ENCODE results near the gene MREG.

The MREG gene

DNA sequence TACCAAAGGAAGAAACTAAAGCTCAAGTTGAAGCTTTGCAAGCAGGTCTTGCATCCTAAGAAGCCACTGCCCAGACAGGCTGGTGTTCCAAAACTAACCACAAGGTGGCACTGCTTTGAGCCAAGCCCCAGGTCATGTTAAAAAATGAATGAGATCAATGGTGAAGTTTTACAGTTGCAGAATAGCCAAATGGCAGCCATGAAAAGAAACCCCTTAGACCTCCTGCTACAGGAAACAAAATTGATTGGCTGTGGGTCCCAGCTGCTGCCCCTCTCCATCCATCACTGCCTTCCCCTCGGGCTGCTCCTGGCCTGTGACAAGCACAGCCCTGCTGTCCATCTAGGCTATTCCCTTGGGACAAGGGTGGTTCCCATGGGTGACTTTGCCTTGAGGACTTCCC lies 20.7 kb upstream of the MREG start:
- in situ Hi-C loops (cut with HindIII; ENCODE audit: low pct_unique_long_range_greater_than_20kb, low sequenced_read_pairs): no loop called here
- no peak for TF ChIP-seq JUND (IDR thresholded peaks at IDR 0.05; ENCODE audit: low read depth)
- peak; percentile 13 to 66 for DNase-seq (ENCODE audit: low read depth in 1 of 2, low spot score in 1 of 2)

GRCh38 chr2:216033403-216033802 lies 20.1 kb upstream of the MREG start:
- in situ Hi-C loops (cut with HindIII; ENCODE audit: low pct_unique_long_range_greater_than_20kb, low sequenced_read_pairs): no loop called here
- no peak for DNase-seq (ENCODE audit: low read depth in 1 of 2, low spot score in 1 of 2)
- TF ChIP-seq JUND (IDR thresholded peaks at IDR 0.05; ENCODE audit: low read depth): no peak

DNA sequence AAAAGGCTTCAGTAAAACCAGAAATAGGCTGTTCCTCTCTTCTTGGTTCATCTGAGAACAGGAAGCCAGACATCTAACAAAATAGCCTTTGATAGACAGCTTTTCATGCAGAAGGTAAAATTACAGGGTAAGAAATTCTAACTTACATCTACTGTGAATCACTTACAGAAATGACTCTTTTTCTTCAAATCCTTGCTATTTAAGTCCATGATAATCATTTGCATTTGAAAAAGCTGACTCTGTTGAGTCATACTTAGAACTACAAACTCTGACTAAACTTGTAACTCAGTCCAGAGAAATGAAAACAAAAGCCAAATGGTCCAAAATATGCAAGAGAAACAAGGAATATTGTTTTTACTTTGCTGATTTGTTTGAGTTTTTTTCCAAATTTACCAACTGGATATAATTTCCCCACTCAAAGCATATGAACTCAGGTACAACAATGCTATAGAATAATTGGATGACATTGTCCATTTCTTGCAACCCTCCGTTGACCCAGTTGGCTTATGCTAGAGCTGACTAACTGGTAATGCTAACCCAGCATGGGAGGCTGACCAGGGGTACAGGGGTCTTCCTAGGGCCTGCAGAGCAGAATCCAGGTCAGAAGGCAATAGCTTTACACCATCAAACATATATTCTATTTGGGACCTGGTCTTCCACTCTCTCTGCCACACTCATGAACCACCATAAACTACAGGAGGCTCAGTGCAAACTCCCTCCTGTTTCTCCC lies 18.8 kb upstream of the MREG start:
- no peak for DNase-seq (ENCODE audit: low read depth in 1 of 2, low spot score in 1 of 2)
- TF ChIP-seq JUND (IDR thresholded peaks at IDR 0.05; ENCODE audit: low read depth): no peak
- in situ Hi-C loops (cut with HindIII; ENCODE audit: low pct_unique_long_range_greater_than_20kb, low sequenced_read_pairs): no loop called here

DNA sequence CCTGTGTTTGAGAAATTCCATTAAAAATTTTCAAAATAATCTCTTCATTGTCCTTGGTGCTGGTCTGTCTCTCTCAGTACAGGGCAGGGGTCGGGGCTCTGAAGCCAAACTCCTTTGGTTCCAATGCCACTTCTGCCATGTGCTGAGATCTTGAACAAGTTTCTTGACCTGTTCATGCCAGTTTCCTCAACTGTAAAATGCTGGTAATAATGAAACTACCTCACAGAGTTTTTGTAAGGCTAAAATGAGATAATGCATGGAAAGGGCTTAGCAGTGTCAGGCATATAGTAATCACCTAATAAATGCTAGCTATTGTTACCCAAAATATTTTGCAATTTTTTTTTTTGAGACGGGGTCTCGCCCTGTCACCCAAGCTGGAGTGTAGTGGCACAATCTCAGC lies 16.9 kb upstream of the MREG start:
- in situ Hi-C loops (cut with HindIII; ENCODE audit: low pct_unique_long_range_greater_than_20kb, low sequenced_read_pairs): no loop called here
- TF ChIP-seq JUND (IDR thresholded peaks at IDR 0.05; ENCODE audit: low read depth): no peak
- no peak for DNase-seq (ENCODE audit: low read depth in 1 of 2, low spot score in 1 of 2)

GRCh38 chr2:216029416-216030129 lies 16.2 kb upstream of the MREG start:
- TF ChIP-seq JUND (IDR thresholded peaks at IDR 0.05; ENCODE audit: low read depth): no peak
- in situ Hi-C loops (cut with HindIII; ENCODE audit: low pct_unique_long_range_greater_than_20kb, low sequenced_read_pairs): no loop called here
- no peak for DNase-seq (ENCODE audit: low read depth in 1 of 2, low spot score in 1 of 2)

GRCh38 chr2:216024779-216025336 lies 11.5 kb upstream of the MREG start:
- no peak for TF ChIP-seq JUND (IDR thresholded peaks at IDR 0.05; ENCODE audit: low read depth)
- DNase-seq (ENCODE audit: low read depth in 1 of 2, low spot score in 1 of 2): no peak
- in situ Hi-C loops (cut with HindIII; ENCODE audit: low pct_unique_long_range_greater_than_20kb, low sequenced_read_pairs): no loop called here

DNA sequence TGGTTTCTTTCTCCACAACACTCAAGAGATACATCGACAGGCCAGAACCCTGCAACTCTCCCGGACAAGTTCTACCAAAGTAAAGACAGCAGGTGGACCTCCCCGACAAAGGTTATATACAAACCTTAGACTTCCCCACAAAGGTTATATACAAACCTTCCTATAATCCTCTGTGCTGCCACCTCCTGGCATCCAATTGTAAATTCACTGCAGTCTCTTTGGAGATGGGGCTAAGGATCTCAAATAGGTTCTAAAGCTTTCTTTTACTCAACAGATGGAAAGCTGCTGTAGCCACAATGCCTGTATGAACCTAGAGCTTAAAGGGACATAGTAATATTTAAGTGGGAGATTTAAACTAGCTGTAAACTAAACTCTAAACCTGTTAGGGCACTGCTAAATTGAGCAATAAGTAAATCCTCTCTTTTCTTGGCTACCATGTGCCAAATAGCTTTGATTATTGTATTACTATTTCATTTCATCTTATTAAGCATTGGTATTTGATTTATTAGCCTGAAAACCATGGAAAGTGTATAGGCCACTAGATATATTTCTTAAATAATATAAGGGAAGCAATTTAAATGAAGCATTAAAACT lies 9.8 kb upstream of the MREG start:
- no peak for TF ChIP-seq JUND (IDR thresholded peaks at IDR 0.05; ENCODE audit: low read depth)
- in situ Hi-C loops (cut with HindIII; ENCODE audit: low pct_unique_long_range_greater_than_20kb, low sequenced_read_pairs): no loop called here
- peak; percentile 30 to 76 for DNase-seq (ENCODE audit: low read depth in 1 of 2, low spot score in 1 of 2)

DNA sequence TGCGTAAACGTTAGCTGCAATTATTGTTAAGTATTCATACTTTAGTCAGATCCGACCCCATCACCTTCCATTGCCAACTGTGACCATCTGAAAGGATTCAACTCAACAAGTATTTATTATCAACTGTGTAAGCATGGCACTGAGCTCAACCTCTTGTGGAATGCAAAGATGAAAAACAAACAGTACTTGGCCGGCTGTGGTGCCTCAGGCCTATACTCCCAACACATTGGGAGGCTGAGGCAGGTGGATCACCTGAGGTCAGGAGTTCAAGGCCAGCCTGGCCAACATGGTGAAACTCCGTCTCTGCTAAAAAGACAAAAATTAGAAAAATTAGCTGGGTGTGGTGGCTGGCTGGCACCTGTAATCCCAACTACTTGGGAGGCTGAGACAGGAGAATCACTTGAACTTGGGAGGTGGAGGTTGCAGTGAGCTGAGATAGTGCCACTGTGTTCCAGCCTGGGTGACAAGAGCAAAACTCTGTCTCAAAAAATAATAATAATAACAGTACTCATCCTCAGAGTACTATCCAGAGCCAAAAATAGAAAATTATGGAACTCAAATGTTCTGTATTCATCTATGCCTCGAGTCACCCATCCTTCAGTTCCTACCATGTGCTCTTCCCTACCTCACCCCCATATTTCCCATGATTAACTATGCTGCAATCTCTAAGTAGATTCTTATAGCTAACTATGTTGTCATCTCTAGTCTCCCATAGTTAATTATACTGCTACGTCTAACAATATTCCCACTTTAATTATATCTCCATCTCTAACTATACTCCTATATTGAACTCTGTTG lies 8.6 kb upstream of the MREG start:
- DNase-seq (ENCODE audit: low read depth in 1 of 2, low spot score in 1 of 2): peak in 1 of 2 experiments; percentile 77
- in situ Hi-C loops (cut with HindIII; ENCODE audit: low pct_unique_long_range_greater_than_20kb, low sequenced_read_pairs): no loop called here
- TF ChIP-seq JUND (IDR thresholded peaks at IDR 0.05; ENCODE audit: low read depth): no peak

GRCh38 chr2:216018709-216019108 lies 5.4 kb upstream of the MREG start:
- no peak for TF ChIP-seq JUND (IDR thresholded peaks at IDR 0.05; ENCODE audit: low read depth)
- in situ Hi-C loops (cut with HindIII; ENCODE audit: low pct_unique_long_range_greater_than_20kb, low sequenced_read_pairs): no loop called here
- no peak for DNase-seq (ENCODE audit: low read depth in 1 of 2, low spot score in 1 of 2)

GRCh38 chr2:216017365-216017764 lies 4.0 kb upstream of the MREG start:
- in situ Hi-C loops (cut with HindIII; ENCODE audit: low pct_unique_long_range_greater_than_20kb, low sequenced_read_pairs): no loop called here
- no peak for TF ChIP-seq JUND (IDR thresholded peaks at IDR 0.05; ENCODE audit: low read depth)
- no peak for DNase-seq (ENCODE audit: low read depth in 1 of 2, low spot score in 1 of 2)

- in situ Hi-C loops (cut with HindIII; ENCODE audit: low pct_unique_long_range_greater_than_20kb, low sequenced_read_pairs): no loop called here
- DNase-seq (ENCODE audit: low read depth in 1 of 2, low spot score in 1 of 2): no peak
- no peak for TF ChIP-seq JUND (IDR thresholded peaks at IDR 0.05; ENCODE audit: low read depth)
These were observed 3.2 kb upstream of the MREG start for GRCh38 chr2:216016581-216016980.

DNA sequence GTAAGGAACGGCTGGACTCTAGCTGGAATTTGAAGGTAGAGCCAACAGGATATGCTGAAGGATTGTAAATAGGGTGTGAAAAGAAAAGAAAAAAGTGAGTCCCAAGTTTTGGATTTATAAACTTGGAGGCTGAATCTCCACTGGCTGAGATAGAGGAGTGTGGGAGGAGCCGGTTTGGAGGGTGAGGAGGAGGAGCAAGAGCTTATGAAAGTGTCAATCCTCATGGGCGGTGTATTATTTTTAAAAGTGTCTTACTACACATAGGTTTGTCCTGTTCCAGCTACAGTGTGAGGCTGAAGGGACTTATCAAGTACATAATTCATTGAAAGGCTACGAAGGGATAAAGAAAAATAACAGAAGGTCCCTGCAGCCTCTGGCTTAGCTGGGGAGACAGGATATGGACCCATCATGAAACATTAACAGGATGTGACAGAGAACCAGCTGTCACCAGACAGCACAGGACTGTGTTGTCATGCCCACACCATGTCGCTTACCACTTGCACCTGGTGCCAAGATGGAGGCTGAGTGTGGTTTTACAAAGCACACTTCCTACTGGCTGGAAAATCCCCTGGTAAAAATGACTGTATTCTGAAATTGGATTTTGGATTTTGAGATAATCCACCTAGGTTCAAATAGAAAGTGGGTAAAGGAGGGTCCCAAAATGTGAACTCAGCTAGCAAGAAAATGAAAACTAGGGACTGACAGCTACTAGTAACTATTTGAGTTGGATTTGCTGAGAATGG lies 2.5 kb upstream of the MREG start:
- in situ Hi-C loops (cut with HindIII; ENCODE audit: low pct_unique_long_range_greater_than_20kb, low sequenced_read_pairs): no loop called here
- TF ChIP-seq JUND (IDR thresholded peaks at IDR 0.05; ENCODE audit: low read depth): no peak
- DNase-seq (ENCODE audit: low read depth in 1 of 2, low spot score in 1 of 2): no peak

Measured in T47D (cell line).